GM12878 (cell line): ENCODE results near the gene LRRC59. TPM values are rescaled to one million over a fixed set of nuclear protein-coding genes. Genes with fewer than 3 reads are reported as not detected.

Experiments used
- ATAC-seq: fragments of 200-7000 bp; cut with Tn5 transposase; 3 replicates; pipeline ENCODE4 v1.9.1; 2020; ENCODE audit warnings: mild to moderate bottlenecking, moderate library complexity
- BruUV-seq: library from RNA; stranded (reverse); fragments of 400-500 nt; replicated peaks from 2 replicates; lab custom pipeline; 2021; lab: Mats Ljungman, UMichigan
- CTCF ChIA-PET: fragments of 300-600 bp; sonication (Branson Sonifier 250); formaldehyde crosslinking; extraction: SDS; loops from one replicate; lab custom pipeline; 2021; ENCODE audit warnings: inconsistent platforms; lab: Yijun Ruan, JAX
- POLR2A ChIA-PET: fragments of 350-600 bp; formaldehyde crosslinking; extraction: SDS; loops from one replicate; lab custom pipeline; 2021; ENCODE audit warnings: inconsistent platforms; lab: Charles Lee
- RAD21 ChIA-PET: fragments of 300-600 bp; sonication (Branson Sonifier 250); formaldehyde crosslinking; loops from one replicate; lab custom pipeline; 2023; ENCODE audit warnings: antibody characterized with exemption; ENCODE audit not compliant: unreplicated experiment; lab: Charles Lee
- SMC1A ChIA-PET: fragments of 300-600 bp; sonication (Branson Sonifier 250); formaldehyde crosslinking; loops from one replicate; lab custom pipeline; 2023; ENCODE audit not compliant: unreplicated experiment, uncharacterized antibody; lab: Charles Lee
- DNase-seq: peaks from one replicate; pipeline ENCODE4 v3.0.0-alpha.2; 2011; ENCODE audit warnings: low read depth, low spot score
- FAIRE-seq: peaks from 3 replicates; lab custom pipeline; 2011; peaks lifted over from hg19 to GRCh38; lab: Jason Lieb, UNC
- H2AFZ ChIP-seq: 2 replicates; pipeline ENCODE4 v1.6.0; 2011; ENCODE audit warnings: low read depth, low read length, control low read depth; ENCODE audit not compliant: control insufficient read depth
- H3K27ac ChIP-seq: 2 replicates; pipeline ENCODE4 v1.5.1; 2011; ENCODE audit warnings: control low read depth; ENCODE audit not compliant: control insufficient read depth, insufficient read depth
- H3K27me3 ChIP-seq, 2 experiments: replicated peaks in 1 of 2; 2 replicates each; pipeline versions ENCODE4 v1.6.0 to v1.6.1; 2011; ENCODE audit warnings: low read length in 1 of 2; ENCODE audit not compliant: control insufficient read depth in 2 of 2, insufficient read depth in 2 of 2
- H3K36me3 ChIP-seq, 2 experiments: 2 replicates each; pipeline ENCODE4 v1.5.1; 2011; ENCODE audit warnings: low read length in 1 of 2; ENCODE audit not compliant: control insufficient read depth in 2 of 2, insufficient read depth in 2 of 2
- H3K4me1 ChIP-seq: 2 replicates; pipeline ENCODE4 v1.6.1; 2011; ENCODE audit warnings: mild to moderate bottlenecking, low read length, moderate library complexity, mixed read lengths; ENCODE audit not compliant: control insufficient read depth, insufficient read depth
- H3K4me2 ChIP-seq: 2 replicates; pipeline ENCODE4 v1.6.0; 2011; ENCODE audit warnings: control low read depth; ENCODE audit not compliant: control insufficient read depth, insufficient read depth
- H3K4me3 ChIP-seq: fragments of 200-600 bp; sonication (generic); 2 replicates; pipeline ENCODE4 v1.5.1; 2016
- H3K79me2 ChIP-seq: 2 replicates; pipeline ENCODE4 v1.6.0; 2011; ENCODE audit warnings: low read length; ENCODE audit not compliant: control insufficient read depth, insufficient read depth
- H3K9ac ChIP-seq: 2 replicates; pipeline ENCODE4 v1.8.0; 2011; ENCODE audit warnings: low read length, control low read depth, mixed read lengths; ENCODE audit not compliant: control insufficient read depth, insufficient read depth
- H3K9me3 ChIP-seq: replicated peaks from 3 replicates; pipeline ENCODE4 v1.5.1; 2011; ENCODE audit warnings: mild to moderate bottlenecking, low read length; ENCODE audit not compliant: control insufficient read depth, insufficient read depth
- H4K20me1 ChIP-seq: 2 replicates; pipeline ENCODE4 v1.6.0; 2011; ENCODE audit not compliant: control insufficient read depth, insufficient read depth
- CBX5 ChIP-seq: sonication (generic); IDR thresholded peaks from 2 replicates; pipeline ENCODE4 v1.6.1; 2016; ENCODE audit warnings: low read depth, moderate library complexity, mild to moderate bottlenecking, inconsistent platforms
- E2F4 ChIP-seq: IDR thresholded peaks from 2 replicates; pipeline ENCODE4 v1.6.1; 2012; ENCODE audit warnings: low read depth, low read length, improper control_type of control experiment
- EED ChIP-seq: sonication (generic); IDR thresholded peaks from 2 replicates; pipeline ENCODE4 v1.6.1; 2016; ENCODE audit warnings: antibody characterized with exemption, low read depth
- NFIC ChIP-seq: IDR thresholded peaks from 2 replicates; pipeline ENCODE4 v1.6.1; 2012; ENCODE audit warnings: low read depth, mild to moderate bottlenecking, inconsistent platforms, low read length, moderate library complexity
- RAD21 ChIP-seq: IDR thresholded peaks from 2 replicates; pipeline ENCODE4 v1.6.1; 2011; ENCODE audit warnings: mild to moderate bottlenecking, low read depth, low read length, moderate library complexity; ENCODE audit not compliant: insufficient read depth
- SP1 ChIP-seq: IDR thresholded peaks from one replicate; pipeline ENCODE4 v1.6.1; 2011; ENCODE audit warnings: low read depth, low read length
- SRF ChIP-seq, 2 experiments: IDR thresholded peaks; 2 replicates each; pipeline ENCODE4 v1.6.1; 2011; ENCODE audit warnings: low read depth in 2 of 2, low read length in 2 of 2, mild to moderate bottlenecking in 1 of 2, moderate library complexity in 1 of 2
- TCF3 ChIP-seq: IDR thresholded peaks from 2 replicates; pipeline ENCODE4 v1.6.1; 2012; ENCODE audit warnings: low read depth, mild to moderate bottlenecking, low read length, borderline replicate concordance; ENCODE audit not compliant: insufficient read depth
- WRNIP1 ChIP-seq: IDR thresholded peaks from 2 replicates; pipeline ENCODE4 v1.6.1; 2011; ENCODE audit warnings: low read depth, low read length, improper control_type of control experiment, borderline replicate concordance
- ZBTB33 ChIP-seq: fragments of 450-650 bp; IDR thresholded peaks from 2 replicates; pipeline ENCODE4 v1.6.1; 2017; ENCODE audit warnings: mild to moderate bottlenecking
- ZNF217 ChIP-seq: fragments of 450-650 bp; IDR thresholded peaks from 2 replicates; pipeline ENCODE4 v1.6.1; 2017; ENCODE audit warnings: antibody characterized with exemption, mild to moderate bottlenecking
- ZNF274 ChIP-seq: IDR thresholded peaks from one replicate; pipeline ENCODE4 v1.8.0; 2011; ENCODE audit not compliant: insufficient read length, insufficient read depth
- WGBS: methylation state at CpG from one replicate; pipeline ENCODE4 v1.1.6; 2016; ENCODE audit warnings: low lambda C conversion rate; ENCODE audit not compliant: insufficient replicate concordance, insufficient coverage; ENCODE audit errors: missing lambda C conversion rate; 5-methylcytosine and 5-hydroxymethylcytosine counted together
- in situ Hi-C: fragments of 300-500 bp; cut with MboI; formaldehyde crosslinking; loops from 9 replicates; pipeline ENCODE4 v1.14.3; 2018; ENCODE audit warnings: mixed read lengths
- intact Hi-C: fragments of 100-400 bp; cut with micrococcal nuclease; formaldehyde crosslinking; loops from one replicate; pipeline ENCODE4 v1.14.2; 2022; ENCODE audit not compliant: unreplicated experiment
- polyA plus RNA-seq, 11 experiments: library from polyadenylated mRNA; depleted of rRNA in 4 of 11; unstranded in 6 of 11; stranded (reverse) in 5 of 11; fragments of >200 nt; fragmentation: Nextera tagmentation in 4 of 11; fragmentation: Illumina TruSeq in 1 of 11; extraction: Ambion mirVana in 4 of 11; extraction: Trizol in 1 of 11; gene quantifications; 1 replicate in 1 of 11; 2 replicates in 10 of 11; pipeline versions ENCODE4 v1.2.1 to v1.2.3, GENCODE V29; 2011 to 2016; ENCODE audit warnings: inconsistent platforms in 2 of 11, missing spikeins in 2 of 11, low read depth in 1 of 11
- total RNA-seq, 4 experiments: library from RNA; depleted of rRNA in 3 of 4; stranded (reverse); fragments of >200 nt in 3 of 4; fragmentation: Illumina TruSeq in 1 of 4; extraction: Trizol in 1 of 4; gene quantifications; 2 replicates each; pipeline versions ENCODE4 v1.2.1 to v1.2.3, GENCODE V29; 2013 to 2021
- TF ChIP-seq, protein P1 (sequence below): fragments of 450-650 bp; IDR thresholded peaks from 2 replicates; pipeline ENCODE4 v1.6.1; 2017; ENCODE audit warnings: antibody characterized with exemption, mild to moderate bottlenecking, moderate library complexity
- TF ChIP-seq, protein P2 (sequence below): IDR thresholded peaks from 2 replicates; pipeline ENCODE4 v1.6.1; 2011; ENCODE audit warnings: low read depth, mild to moderate bottlenecking, low read length, moderate library complexity, borderline replicate concordance; ENCODE audit errors: extremely low read depth
- TF ChIP-seq, protein P3 (sequence below): fragments of 150-350 bp; IDR thresholded peaks from 2 replicates; pipeline ENCODE4 v1.6.1; 2016; ENCODE audit warnings: low read depth, low read length

Gene LRRC59
- total and polyA plus RNA-seq, 10 of the 15 experiments (the other 5 are each of a cell fraction or from before 2014, with no cell fraction given), result 8.8 to 82.2 (median 63.0) TPM

DNA sequence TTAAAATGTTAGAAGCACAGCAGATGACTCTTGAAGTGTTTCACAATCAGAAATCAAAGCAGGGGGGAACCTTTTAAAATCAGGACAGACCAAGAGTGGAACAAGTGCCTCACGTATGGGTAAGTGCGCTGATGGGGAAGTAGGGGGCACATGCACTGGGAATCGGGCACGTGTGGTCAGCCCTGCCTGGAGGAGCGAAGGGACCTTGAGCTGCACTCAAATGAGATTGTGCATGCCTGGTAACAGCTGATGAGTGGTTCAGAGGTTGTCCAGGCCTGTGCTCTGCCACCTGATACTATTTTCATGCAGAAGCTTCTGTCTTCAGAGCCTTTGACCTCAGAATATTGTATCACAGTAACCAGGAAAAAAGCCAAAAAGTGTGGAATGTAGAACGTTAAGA, 65.1 kb downstream of the LRRC59 start:
- H3K9me3 ChIP-seq, result no peaks in the 10 kb centered on the region
- no peaks in the 10 kb centered on the region for H3K79me2 ChIP-seq
- H3K27me3 ChIP-seq, result no peaks in the 10 kb centered on the region
- ChIA-PET CTCF (interaction anchor here (0.7 to 8.0 kb wide), 9 partner anchors 11 to 238 kb away, joined by 3 to 72 read pairs (median 7); partner anchors contain the start of genes COL1A1 and TMEM92), POLR2A (no interaction called here), RAD21 (interaction anchor here (1.0 to 3.8 kb wide), 8 partner anchors 15 to 238 kb away, joined by 3 to 17 read pairs (median 6); partner anchors contain the start of gene TMEM92), SMC1A (interaction anchor here (0.9 to 2.8 kb wide), 4 partner anchors 22 to 132 kb away, joined by 3 to 15 read pairs (median 6); no protein-coding TSS in a partner anchor)
- in situ Hi-C loops, result no loop called here
- H3K27ac ChIP-seq, result no peak overlapping the region
- no peaks in the 10 kb centered on the region for H3K4me1 ChIP-seq
- ATAC-seq (no peak), FAIRE-seq (no peak), DNase-seq (no peak)
- H3K4me3 ChIP-seq, result no peak overlapping the region
- WGBS, result 50% methylated on average over 6 of the region's 6 CpGs
- BruUV-seq, result no TSS peak
- no peaks in the 10 kb centered on the region for H3K36me3 ChIP-seq
- intact Hi-C loops, result no loop called here
- no peak overlapping the region for H2AFZ ChIP-seq
- no peak overlapping the region for H3K9ac ChIP-seq
- no peak overlapping the region for H3K4me2 ChIP-seq
- no peaks in the 10 kb centered on the region for H4K20me1 ChIP-seq
- TF ChIP-seq NFIC (no peak), SRF (IDR thresholded peaks at IDR 0.05; ENCODE audit: low read depth in 2 of 2, low read length in 2 of 2) (no peak), E2F4 (no peak), RAD21 (no peak), CBX5 (no peak), ZNF217 (no peak), TCF3 (no peak), ZNF274 (no peak), EED (no peak), SP1 (no peak), ZBTB33 (no peak), WRNIP1 (no peak)
- TF ChIP-seq, protein P1, sequence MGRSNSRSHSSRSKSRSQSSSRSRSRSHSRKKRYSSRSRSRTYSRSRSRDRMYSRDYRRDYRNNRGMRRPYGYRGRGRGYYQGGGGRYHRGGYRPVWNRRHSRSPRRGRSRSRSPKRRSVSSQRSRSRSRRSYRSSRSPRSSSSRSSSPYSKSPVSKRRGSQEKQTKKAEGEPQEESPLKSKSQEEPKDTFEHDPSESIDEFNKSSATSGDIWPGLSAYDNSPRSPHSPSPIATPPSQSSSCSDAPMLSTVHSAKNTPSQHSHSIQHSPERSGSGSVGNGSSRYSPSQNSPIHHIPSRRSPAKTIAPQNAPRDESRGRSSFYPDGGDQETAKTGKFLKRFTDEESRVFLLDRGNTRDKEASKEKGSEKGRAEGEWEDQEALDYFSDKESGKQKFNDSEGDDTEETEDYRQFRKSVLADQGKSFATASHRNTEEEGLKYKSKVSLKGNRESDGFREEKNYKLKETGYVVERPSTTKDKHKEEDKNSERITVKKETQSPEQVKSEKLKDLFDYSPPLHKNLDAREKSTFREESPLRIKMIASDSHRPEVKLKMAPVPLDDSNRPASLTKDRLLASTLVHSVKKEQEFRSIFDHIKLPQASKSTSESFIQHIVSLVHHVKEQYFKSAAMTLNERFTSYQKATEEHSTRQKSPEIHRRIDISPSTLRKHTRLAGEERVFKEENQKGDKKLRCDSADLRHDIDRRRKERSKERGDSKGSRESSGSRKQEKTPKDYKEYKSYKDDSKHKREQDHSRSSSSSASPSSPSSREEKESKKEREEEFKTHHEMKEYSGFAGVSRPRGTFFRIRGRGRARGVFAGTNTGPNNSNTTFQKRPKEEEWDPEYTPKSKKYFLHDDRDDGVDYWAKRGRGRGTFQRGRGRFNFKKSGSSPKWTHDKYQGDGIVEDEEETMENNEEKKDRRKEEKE, result no peak
- TF ChIP-seq, protein P2, sequence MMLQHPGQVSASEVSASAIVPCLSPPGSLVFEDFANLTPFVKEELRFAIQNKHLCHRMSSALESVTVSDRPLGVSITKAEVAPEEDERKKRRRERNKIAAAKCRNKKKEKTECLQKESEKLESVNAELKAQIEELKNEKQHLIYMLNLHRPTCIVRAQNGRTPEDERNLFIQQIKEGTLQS, result no peak
- TF ChIP-seq, protein P3, sequence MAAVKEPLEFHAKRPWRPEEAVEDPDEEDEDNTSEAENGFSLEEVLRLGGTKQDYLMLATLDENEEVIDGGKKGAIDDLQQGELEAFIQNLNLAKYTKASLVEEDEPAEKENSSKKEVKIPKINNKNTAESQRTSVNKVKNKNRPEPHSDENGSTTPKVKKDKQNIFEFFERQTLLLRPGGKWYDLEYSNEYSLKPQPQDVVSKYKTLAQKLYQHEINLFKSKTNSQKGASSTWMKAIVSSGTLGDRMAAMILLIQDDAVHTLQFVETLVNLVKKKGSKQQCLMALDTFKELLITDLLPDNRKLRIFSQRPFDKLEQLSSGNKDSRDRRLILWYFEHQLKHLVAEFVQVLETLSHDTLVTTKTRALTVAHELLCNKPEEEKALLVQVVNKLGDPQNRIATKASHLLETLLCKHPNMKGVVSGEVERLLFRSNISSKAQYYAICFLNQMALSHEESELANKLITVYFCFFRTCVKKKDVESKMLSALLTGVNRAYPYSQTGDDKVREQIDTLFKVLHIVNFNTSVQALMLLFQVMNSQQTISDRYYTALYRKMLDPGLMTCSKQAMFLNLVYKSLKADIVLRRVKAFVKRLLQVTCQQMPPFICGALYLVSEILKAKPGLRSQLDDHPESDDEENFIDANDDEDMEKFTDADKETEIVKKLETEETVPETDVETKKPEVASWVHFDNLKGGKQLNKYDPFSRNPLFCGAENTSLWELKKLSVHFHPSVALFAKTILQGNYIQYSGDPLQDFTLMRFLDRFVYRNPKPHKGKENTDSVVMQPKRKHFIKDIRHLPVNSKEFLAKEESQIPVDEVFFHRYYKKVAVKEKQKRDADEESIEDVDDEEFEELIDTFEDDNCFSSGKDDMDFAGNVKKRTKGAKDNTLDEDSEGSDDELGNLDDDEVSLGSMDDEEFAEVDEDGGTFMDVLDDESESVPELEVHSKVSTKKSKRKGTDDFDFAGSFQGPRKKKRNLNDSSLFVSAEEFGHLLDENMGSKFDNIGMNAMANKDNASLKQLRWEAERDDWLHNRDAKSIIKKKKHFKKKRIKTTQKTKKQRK, result no peak
